SK-N-SH (cell line): ENCODE results near the gene PAAF1. TPM values are rescaled to one million over a fixed set of nuclear protein-coding genes. Genes with fewer than 3 reads are reported as not detected.
A peak's percentile ranks its signal among the peaks of the same experiment; 100 is the strongest.

Experiments
- CTCF ChIA-PET: fragments of 300-600, 350-600 bp; formaldehyde crosslinking; extraction: SDS; loops from one replicate; lab custom pipeline; 2021; lab: Yijun Ruan, JAX
- POLR2A ChIA-PET: fragments of 350-600 bp; sonication (Branson Sonifier 250); formaldehyde crosslinking; extraction: SDS; loops from one replicate; lab custom pipeline; 2020; ENCODE audit warnings: antibody characterized with exemption, inconsistent platforms; lab: Yijun Ruan, JAX
- DNase-seq: peaks from one replicate; pipeline ENCODE4 v3.0.0; 2012
- H2AFZ ChIP-seq: fragments of 200-600 bp; sonication (generic); 2 replicates; pipeline ENCODE4 v1.8.1; 2016; ENCODE audit warnings: antibody characterized with exemption, mild to moderate bottlenecking, low read depth
- H3F3A ChIP-seq: fragments of 200-600 bp; sonication (generic); replicated peaks from 2 replicates; pipeline ENCODE3; 2016; ENCODE audit warnings: antibody characterized with exemption, mild to moderate bottlenecking; ENCODE audit not compliant: insufficient read depth
- H3K27ac ChIP-seq, 2 experiments: fragments of 200-500 bp in 1 of 2; fragments of 200-600 bp in 1 of 2; sonication (Bioruptor generic) in 1 of 2; sonication (generic), shearing (Covaris generic) in 1 of 2; 2 replicates each; pipeline versions ENCODE4 v1.5.1 to v1.6.1; 2014 to 2016; ENCODE audit warnings: low read depth in 2 of 2, inconsistent platforms in 1 of 2, low read length in 1 of 2, mild to moderate bottlenecking in 1 of 2, mixed read lengths in 1 of 2
- H3K27me3 ChIP-seq: fragments of 200-600 bp; sonication (generic), shearing (Covaris generic); 2 replicates; pipeline ENCODE4 v1.6.1; 2016; ENCODE audit warnings: mixed run types; ENCODE audit not compliant: insufficient read depth
- H3K36me3 ChIP-seq, 2 experiments: fragments of 200-500 bp in 1 of 2; fragments of 200-600 bp in 1 of 2; sonication (Bioruptor generic) in 1 of 2; sonication (generic) in 1 of 2; replicated peaks in 1 of 2; 2 replicates each; pipeline versions ENCODE3 to v1.5.1; 2014 to 2016; ENCODE audit warnings: low read length in 1 of 2, mild to moderate bottlenecking in 1 of 2; ENCODE audit not compliant: insufficient read depth in 2 of 2, control insufficient read depth in 1 of 2
- H3K4me1 ChIP-seq, 2 experiments: fragments of 200-500 bp in 1 of 2; fragments of 200-600 bp in 1 of 2; sonication (Bioruptor generic) in 1 of 2; sonication (generic), shearing (Covaris generic) in 1 of 2; 2 replicates each; pipeline versions ENCODE4 v1.5.1 to v1.6.1; 2014 to 2016; ENCODE audit warnings: low read depth in 1 of 2, low read length in 1 of 2, mixed run types in 1 of 2; ENCODE audit not compliant: insufficient read depth in 2 of 2, control insufficient read depth in 1 of 2
- H3K4me2 ChIP-seq: fragments of 200-600 bp; sonication (generic), shearing (Covaris generic); 2 replicates; pipeline ENCODE4 v1.6.1; 2017; ENCODE audit warnings: mixed run types
- H3K4me3 ChIP-seq, 2 experiments: fragments of 200-500 bp in 1 of 2; fragments of 200-600 bp in 1 of 2; sonication (Bioruptor generic) in 1 of 2; sonication (generic), shearing (Covaris generic) in 1 of 2; 2 replicates each; pipeline versions ENCODE4 v1.5.1 to v1.8.1; 2014 to 2016; ENCODE audit warnings: low read depth in 2 of 2, inconsistent platforms in 1 of 2, low read length in 1 of 2, mild to moderate bottlenecking in 1 of 2, mixed read lengths in 1 of 2, moderate library complexity in 1 of 2
- H3K79me2 ChIP-seq: fragments of 200-600 bp; sonication (generic); 2 replicates; pipeline ENCODE4 v1.8.1; 2017; ENCODE audit warnings: mild to moderate bottlenecking; ENCODE audit not compliant: insufficient read depth
- H3K9ac ChIP-seq: fragments of 200-600 bp; sonication (generic); 2 replicates; pipeline ENCODE4 v1.6.1; 2017; ENCODE audit warnings: mixed run types
- H3K9me2 ChIP-seq: fragments of 200-600 bp; sonication (generic); 2 replicates; pipeline ENCODE4 v1.6.1; 2017; ENCODE audit warnings: mixed run types
- H3K9me3 ChIP-seq: fragments of 200-600 bp; sonication (generic); 2 replicates; pipeline ENCODE4 v1.6.1; 2017; ENCODE audit warnings: mixed run types, mild to moderate bottlenecking, moderate library complexity
- H4K20me1 ChIP-seq: fragments of 200-600 bp; sonication (generic); 2 replicates; pipeline ENCODE4 v1.6.1; 2017; ENCODE audit warnings: mild to moderate bottlenecking, mixed run types; ENCODE audit not compliant: insufficient read depth
- CHD2 ChIP-seq: fragments of 150-350 bp; IDR thresholded peaks from 2 replicates; pipeline ENCODE4 v1.6.1; 2018; ENCODE audit warnings: low read length; ENCODE audit not compliant: partially characterized antibody
- EP300 ChIP-seq, 2 experiments: IDR thresholded peaks; 2 replicates each; pipeline versions ENCODE4 v1.4.0 to v1.6.1; 2012; ENCODE audit warnings: borderline replicate concordance in 1 of 2, low read depth in 1 of 2, low read length in 1 of 2
- EZH2phosphoT487 ChIP-seq: fragments of 200-600 bp; sonication (generic); IDR thresholded peaks from 2 replicates; pipeline ENCODE4 v1.6.1; 2017; ENCODE audit warnings: low read depth, mixed run types, mild to moderate bottlenecking, antibody characterized with exemption, moderate library complexity, borderline replicate concordance
- FOXJ3 ChIP-seq: sonication (generic); formaldehyde crosslinking; IDR thresholded peaks from 2 replicates; pipeline ENCODE4 v1.5.1; 2020; ENCODE audit warnings: mild to moderate bottlenecking, missing genetic modification reagents
- NRF1 ChIP-seq: IDR thresholded peaks from 2 replicates; pipeline ENCODE4 v1.6.1; 2012; ENCODE audit warnings: low read depth, mild to moderate bottlenecking, low read length
- PBX3 ChIP-seq: IDR thresholded peaks from 2 replicates; pipeline ENCODE4; 2012
- POLR2AphosphoS5 ChIP-seq: IDR thresholded peaks from 2 replicates; pipeline ENCODE4 v1.6.1; 2012; ENCODE audit warnings: low read depth, low read length
- RCOR1 ChIP-seq: fragments of 150-350 bp; IDR thresholded peaks from 2 replicates; pipeline ENCODE4 v1.6.1; 2017; ENCODE audit warnings: antibody characterized with exemption, low read length
- RXRA ChIP-seq: IDR thresholded peaks from 2 replicates; pipeline ENCODE4 v1.4.0; 2012; ENCODE audit warnings: low read depth, mild to moderate bottlenecking, borderline replicate concordance
- SMC3 ChIP-seq: IDR thresholded peaks from 2 replicates; pipeline ENCODE4 v1.6.1; 2012; ENCODE audit warnings: low read depth, low read length, improper control_type of control experiment
- USF1 ChIP-seq: IDR thresholded peaks from 2 replicates; pipeline ENCODE4 v1.4.0; 2012; ENCODE audit warnings: low read depth, borderline replicate concordance
- ZBTB33 ChIP-seq: IDR thresholded peaks from 2 replicates; pipeline ENCODE4 v1.4.0; 2012; ENCODE audit warnings: low read depth, borderline replicate concordance
- WGBS: methylation state at CpG from one replicate; pipeline ENCODE4 v1.1.6; 2017; ENCODE audit warnings: low lambda C conversion rate; 5-methylcytosine and 5-hydroxymethylcytosine counted together
- polyA plus RNA-seq, 3 experiments: library from polyadenylated mRNA; depleted of rRNA; stranded (reverse); fragments of >200 nt; gene quantifications; 2 replicates each; pipeline ENCODE4 v1.2.3, GENCODE V29; 2012

Gene PAAF1
- polyA plus RNA-seq, 1 of the 3 experiments (the other 2 are of a cell fraction) = 23.2 TPM

GRCh38 chr11:73969991-73970800, 93.4 kb downstream of the PAAF1 start:
- no peak overlapping the region for H3K4me2 ChIP-seq
- DNase-seq = peak; percentile 64
- peaks cover 0 to 4% of the 10 kb centered on the region in 2 experiments; a peak in 1 of 4 replicates for H3K4me1 ChIP-seq
- CTCF ChIA-PET = no interaction called here
- H3K9ac ChIP-seq = no peak overlapping the region
- H3K27ac ChIP-seq = no peak overlapping the region
- H3K79me2 ChIP-seq = no peaks in the 10 kb centered on the region
- H3K9me2 ChIP-seq = no peaks in the 10 kb centered on the region
- no peaks in the 10 kb centered on the region for H4K20me1 ChIP-seq
- no peak for TF ChIP-seq SMC3
- no peak for TF ChIP-seq RCOR1
- TF ChIP-seq CHD2 = no peak
- TF ChIP-seq EP300 (IDR thresholded peaks at IDR 0.05; ENCODE audit: borderline replicate concordance in 1 of 2, low read depth in 1 of 2, low read length in 1 of 2) = no peak
- no peak for TF ChIP-seq RXRA
- TF ChIP-seq ZBTB33 = no peak
- TF ChIP-seq EZH2phosphoT487 = no peak
- no peak for TF ChIP-seq PBX3
- no peak for TF ChIP-seq NRF1
- no peak for TF ChIP-seq POLR2AphosphoS5
- TF ChIP-seq FOXJ3 (CRISPR knock-in tag) = no peak
- no peak for TF ChIP-seq USF1
- H3F3A ChIP-seq = peaks cover 3% of the 10 kb centered on the region
- H3K27me3 ChIP-seq = no peaks in the 10 kb centered on the region
- WGBS = 86% methylated on average over 11 of the region's 13 CpGs
- no peaks in the 10 kb centered on the region for H3K9me3 ChIP-seq
- POLR2A ChIA-PET = interaction anchor here (0.5 to 3.9 kb wide), 3 partner anchors 9 to 23 kb away, joined by 4 to 15 read pairs (median 4); partner anchors contain the start of gene UCP2
- no peak overlapping the region for H2AFZ ChIP-seq
- H3K36me3 ChIP-seq = peaks cover 0 to 5% of the 10 kb centered on the region in 2 experiments
- H3K4me3 ChIP-seq = no peak overlapping the region
